HG03135 (cell line): Measurements from ENCODE around the gene WRAP73.

Experiments used
- ATAC-seq: cut with Tn5 transposase; IDR thresholded peaks from one replicate; pipeline ENCODE4 v1.9.1; 2021; ENCODE audit warnings: mild to moderate bottlenecking, moderate library complexity; ENCODE audit not compliant: unreplicated experiment

The WRAP73 gene

DNA sequence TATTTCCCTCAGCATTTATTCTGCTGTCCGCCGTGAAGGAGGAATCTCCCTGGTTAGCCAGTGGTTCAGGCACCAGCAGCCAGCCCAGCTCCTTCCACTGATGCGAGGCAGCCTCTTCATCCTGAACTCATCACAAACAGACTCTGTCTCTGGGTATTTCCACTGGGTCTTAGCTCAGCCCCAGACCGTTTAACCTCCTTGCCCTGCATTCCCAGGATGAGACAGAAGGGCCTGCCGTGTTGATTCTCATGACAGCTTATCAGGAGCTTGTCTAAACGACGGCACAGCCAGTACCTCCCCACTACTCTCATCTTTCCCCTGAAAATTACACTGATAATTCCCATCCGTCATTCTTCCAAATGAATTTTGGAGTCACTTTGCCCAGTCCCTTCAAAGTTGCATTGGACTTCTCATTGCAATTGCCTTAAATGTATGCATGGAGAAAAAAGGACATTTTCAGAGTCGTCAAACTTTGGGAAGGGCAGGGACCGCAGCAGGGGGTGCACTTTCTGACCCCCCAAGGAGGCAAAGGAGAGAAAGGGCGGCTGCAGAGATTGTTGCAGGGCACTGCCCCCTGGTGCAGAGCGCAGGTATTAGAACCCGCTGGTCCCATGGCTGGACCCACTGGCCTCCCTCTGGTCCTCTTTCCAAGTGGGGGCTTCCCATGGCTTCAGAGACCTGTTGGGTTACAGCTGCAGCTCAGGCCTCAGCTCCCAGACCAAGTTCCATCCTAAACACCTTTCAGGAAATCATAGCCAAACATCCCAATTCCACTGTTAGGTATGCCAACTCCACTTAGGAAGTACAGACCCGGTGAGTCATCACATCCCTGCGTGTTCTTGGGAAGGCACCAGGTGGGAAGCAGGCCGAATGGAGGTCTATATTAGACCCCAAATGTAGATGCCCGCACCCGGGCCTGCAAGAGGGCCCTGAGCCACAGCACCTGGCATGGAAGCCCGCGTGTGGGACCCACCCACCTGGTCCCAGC lies 34.9 kb downstream of the WRAP73 start:
- ATAC-seq = no peak

DNA sequence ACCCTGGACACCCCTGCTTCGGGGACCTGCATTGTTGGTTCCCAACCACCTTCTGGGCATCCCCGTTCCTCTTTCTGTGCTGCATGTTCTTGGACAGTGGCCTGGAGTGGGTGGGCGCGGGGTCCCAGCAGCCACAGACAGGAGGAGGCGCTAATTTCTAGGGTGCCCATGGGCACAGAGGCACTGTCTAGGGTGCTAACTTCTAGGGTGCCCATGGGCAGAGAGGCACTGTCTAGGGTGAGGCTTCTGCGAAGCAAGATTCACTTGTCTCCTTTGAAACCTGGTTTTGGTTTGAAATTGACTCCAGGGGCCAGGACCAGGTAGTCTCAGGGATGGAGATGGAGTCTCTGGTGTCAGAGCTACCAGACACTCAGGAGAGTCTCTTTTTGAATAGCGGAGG lies 37.8 kb downstream of the WRAP73 start:
- no peak for ATAC-seq

DNA sequence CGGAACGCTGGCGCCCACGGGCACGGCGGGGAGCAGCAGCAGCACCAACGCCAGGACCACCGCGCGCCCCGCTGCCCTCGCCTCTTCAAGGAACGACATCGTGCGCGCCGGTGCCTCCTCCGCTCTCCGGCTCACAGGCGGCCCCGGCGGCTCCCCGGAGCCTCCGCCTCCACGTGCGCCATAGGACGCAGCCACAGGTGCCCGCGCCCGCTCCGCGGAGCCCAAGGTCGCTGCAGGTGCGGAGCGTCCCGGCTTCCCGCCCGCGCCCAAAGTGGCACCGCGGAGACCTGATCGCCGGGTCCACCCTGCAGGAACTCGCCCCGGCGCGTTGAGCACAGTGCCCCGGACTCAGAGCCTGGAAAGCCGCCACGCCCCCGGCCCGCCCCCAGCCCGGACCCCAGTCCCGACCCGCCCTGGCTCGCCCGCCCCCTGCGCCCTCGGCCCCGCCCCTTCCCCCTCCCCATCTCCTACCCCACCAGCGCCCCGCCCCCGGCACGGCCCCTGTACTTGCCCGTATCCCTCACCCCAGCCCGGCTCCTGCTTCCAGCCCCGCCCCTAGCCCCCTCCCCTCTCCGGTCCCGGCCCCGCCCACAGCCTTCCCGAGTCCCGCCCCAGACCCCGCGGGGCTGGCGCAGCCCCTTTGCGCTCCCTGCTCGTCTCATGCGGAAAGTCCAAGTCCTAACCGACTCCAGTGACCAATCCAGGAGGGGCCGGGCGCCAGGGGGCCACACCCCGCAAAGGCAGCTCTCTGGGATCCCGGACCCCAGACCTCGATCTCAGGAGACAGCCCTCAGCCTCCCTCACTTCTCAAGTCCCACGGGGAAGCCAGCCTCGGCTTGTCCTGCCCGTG lies 38.5 kb downstream of the WRAP73 start, which contains the start of gene MEGF6:
Gene MEGF6, minus strand, starts transcription at position 339 of the 850 bp plus-strand sequence. Its CDS starts 240 bp downstream, at position 99.
- ATAC-seq = no peak

DNA sequence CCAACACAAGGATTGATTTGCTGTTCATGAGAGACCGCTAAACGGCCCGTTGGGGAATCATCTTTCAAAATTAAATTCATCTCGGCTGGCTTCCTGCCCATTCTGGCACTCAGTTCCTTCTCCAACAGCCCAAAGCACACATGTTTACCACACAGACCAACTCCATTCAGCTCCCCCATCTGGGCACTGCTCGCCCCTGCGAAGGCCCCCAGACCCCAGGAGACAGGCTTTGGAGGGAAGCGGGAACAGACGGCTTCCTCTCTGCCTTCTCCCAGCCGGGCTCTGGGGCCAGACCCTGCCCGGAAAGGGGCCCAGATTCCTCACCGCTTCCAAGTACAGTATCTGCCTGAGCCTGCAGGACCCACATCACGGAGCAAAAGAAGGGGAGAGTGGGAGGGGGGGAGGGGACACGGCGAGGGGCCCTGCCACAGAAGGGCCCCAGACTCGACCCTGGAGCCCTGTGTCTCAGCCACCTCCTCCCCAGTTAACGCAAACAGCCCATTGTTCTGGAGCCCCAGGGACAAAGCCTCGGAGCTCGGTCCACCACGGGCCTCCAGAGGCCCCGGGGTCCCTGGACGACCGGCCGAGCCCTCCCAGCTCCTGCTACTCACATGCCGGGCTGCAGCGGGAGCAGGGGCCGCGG lies 39.3 kb downstream of the WRAP73 start:
- ATAC-seq = no peak

DNA sequence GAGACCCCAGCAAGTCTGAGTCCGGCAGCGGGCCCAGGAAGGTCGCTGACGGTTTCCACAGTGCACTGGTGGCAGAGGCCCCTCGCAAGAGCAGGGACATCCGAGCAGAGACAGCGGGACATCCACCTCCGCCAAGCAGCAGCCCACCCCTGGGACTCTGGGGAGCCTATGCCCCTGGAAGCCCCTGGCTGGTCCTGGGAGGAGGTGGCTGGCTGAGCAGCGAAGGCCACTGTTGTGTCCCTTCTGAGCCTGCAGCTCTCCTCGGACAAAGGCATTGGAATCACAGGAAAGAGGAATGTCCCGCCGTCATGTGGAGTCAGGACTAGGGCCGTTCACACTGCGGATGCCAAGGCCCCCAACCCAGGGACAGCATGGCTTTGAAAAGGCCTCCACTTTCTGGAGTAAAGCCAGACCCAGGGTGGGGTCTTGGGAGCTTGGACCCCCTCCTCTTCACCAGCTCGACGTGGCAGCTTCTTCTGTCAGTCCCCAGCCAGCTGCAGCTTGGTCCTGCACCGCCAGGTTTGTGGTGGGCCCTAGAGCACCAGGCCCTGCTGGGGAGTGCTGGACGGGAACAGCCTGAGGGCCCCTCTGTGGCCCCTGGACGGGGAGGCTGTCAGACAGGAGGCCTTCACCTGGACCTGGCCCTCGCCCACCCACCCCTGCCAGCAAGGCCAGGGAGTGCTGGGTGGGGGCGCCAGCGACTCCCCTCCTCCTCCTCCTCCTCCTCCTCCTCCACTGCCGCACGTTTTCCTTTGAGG lies 40.0 kb downstream of the WRAP73 start:
- ATAC-seq = no peak

DNA sequence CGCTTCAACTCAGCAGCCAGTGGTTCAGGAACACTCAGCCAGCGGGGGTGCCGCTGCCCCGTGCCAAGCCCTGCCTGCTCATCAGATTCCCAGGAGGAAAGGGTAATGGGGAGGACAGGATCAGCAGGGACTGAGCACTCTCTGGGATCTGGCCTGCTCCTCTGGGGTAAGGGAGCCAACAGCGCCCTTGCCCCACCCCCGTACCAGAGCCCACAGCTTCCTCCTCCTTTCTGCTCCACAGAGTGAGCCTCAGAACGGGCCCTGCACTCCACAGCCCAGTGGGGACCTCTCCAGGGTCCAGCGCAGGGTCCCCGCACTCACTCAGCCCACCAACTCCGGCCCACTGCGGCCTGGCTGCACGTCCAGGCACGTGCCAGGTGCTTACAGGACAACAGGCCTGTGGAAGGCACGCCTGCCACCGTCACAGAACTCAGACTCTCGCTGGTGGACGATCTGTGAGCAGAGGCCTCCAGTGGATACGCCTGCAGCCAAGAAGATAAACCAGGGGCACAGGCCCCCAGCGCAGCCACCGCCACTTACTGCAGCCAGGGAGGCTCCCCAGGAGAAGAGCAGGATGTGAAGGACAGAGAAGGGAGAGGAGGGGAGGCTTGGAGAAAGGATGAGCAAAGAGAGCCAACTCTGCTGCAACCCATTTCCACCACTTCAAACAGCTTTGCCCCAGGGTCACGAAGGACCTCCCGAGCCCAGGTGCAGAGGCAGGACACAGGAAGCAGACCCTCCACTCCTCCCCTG lies 40.7 kb downstream of the WRAP73 start:
- ATAC-seq = no peak

DNA sequence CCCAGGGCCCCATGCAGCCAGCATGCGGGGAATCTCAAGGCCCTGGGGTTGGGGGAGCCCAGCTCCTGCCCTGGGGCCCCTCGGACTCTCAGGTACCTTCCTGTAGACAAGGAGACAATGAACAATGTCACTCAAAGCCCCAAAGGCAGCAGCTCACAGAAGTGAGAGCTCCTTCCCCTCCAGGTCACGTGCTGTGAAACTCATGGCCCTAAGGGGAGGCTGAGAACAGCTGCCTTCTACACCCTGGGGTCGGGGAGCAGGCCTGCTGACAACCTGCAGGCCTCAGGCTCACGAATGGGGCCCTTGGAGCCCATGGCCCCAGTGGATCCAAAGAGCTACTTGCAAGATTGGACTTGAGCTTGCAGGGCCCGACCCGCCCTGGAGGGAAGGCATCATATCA lies 41.7 kb downstream of the WRAP73 start:
- no peak for ATAC-seq

DNA sequence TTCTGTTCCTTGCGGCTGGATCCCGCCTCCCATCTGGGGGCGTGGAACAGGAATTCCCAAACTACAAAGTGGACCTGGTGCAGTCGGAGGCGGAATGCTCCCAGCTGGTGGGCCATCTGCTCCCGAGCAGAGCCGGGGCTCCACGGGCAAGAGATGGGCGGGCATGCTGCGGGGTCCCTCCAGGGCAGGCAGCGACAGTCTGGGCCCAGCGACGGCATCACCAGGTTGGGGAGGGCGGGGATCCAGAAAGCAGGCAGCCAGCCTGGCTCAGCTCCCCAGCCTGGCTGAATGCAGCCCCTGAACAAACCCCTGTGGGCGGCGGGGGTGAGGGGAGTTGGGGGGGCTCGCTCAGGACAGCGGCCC lies 42.2 kb downstream of the WRAP73 start:
- ATAC-seq = no peak

DNA sequence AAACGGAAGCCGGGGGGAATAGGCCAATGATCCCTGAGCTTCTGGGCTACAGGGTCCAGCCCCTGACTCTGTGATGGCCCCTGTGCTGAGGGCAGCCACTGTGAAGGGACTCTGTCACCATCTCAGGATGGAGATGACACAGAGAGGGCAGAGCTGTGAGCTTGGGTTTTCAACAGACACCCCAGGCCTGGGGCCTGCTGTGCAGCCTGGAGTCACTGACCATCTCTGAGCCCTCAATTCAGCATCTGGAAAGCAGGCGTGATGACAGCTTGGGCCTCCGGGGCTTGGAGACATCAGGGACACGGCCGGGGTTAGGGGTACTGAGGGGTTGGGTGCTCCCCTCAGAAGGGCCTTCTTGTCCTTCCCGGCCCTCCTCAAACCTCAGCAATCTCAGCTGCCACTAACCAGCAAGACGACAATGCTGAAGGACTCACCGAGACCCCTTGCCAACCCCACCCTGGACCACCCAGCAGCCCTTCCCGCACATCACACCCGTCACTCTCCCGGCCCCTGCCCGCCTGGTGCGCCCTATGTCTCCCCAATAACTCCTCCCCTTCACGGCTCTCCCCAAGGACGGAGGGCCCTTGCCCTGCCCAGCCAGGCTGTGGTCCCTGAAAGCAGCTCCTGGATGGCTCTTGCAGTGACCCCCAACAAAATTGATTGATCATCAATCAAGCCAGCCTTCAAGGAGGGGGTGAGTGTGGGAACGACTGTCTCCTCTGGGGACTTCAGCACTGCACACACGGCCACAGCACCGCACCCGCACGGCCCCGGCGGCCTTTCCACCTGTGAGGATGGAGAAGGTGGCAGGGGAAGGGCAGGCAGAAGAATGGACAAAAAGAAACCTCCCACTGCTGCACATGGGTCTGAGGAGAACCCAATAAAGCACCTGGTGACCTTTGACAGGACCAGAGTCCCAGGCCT lies 42.9 kb downstream of the WRAP73 start:
- no peak for ATAC-seq

DNA sequence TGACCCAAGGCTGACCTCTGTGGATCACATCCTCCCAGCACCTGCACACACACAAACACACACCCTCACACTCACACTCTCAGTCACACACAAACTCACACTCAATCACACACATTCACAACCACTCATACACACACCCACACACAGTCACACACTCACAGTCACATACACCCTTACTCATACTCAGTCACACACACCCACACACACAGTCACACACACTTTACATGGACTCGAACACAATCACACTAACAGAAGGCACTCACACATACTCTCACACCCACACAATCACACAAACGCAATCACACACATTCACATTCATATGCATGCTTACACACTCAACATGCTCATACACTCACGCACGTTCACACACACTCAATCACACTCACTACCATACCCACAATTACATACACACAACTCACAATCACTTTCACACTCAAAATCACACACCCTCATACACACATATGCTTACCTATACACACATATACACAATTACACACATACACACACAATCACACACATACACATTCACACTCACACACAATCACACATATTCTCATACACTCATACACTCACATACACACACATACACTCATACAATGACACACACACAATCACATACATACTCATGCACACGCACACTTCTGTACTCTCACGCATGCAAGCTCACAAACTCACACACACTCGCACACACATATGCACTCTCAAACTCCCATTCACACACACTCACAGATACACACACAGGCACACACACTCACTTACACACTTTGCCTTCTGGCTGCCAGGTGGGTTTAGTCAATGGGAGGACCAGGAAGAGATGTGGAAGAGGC lies 44.7 kb downstream of the WRAP73 start:
- no peak for ATAC-seq

DNA sequence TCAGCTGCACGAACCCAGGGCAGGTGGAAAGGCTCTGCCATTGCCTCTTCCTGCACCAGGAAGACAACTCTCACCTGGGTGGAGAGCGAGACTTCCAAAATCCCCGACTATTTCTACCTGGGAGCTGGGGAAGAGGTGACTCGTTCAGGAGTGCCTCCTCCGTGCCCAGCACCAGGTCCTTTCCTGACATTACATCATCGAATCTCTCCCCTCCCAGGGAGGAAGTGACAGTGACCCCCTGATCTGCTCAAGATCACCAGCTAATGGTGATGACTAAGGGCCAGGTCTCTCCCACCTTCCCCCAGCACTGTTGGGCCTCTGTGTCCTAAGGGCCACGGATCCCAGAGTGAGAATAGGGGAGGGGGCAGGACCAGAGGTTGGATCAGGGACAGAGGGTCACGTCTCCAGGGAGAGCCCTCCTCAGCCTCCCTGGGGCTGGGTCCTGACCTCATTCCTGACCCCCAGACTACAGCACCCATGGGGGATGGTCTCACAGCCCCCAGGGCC lies 45.4 kb downstream of the WRAP73 start:
- no peak for ATAC-seq

DNA sequence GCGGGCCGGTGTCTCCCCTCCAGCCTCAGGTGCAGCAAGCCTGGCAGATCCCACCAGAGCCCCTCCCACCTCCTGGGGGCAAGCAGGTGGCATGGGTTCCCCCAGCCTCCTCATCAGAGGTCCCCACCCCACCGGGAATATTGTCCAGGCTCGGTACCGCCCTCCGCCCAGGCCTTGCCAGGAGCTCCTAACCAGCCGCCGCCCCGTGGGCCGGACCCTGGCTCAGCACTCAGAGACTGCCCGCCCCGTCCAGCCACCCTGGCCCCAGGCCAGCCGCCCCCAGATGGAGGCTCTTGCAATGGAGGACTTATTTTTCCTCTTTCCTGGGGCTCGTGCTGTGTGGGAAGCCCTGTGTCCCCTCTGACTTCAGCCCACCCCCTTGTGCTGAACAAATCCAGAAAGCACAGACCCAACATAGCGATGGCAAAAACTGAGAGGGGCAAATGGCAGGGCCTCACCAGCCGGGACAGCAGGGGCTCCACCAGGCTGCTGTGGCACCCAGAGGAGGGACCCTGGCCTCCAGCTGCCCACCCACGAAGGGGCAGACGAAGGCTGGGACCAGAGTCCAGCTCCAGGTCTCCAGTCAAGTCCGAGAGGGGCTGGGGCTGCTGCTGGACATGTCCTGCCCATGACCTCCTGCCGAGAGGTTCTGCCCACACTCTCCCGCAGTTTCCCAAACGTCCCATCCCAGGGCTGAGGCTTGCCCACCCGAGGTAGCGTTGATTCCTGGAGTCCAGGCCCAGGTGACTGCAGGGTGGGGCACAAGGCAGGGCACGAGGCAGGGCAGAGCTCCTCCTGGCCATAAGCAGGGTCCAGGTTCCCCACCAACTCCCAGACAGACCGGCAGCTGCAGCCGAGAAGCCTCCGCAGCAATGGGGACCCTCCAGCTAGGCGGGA lies 46.1 kb downstream of the WRAP73 start:
- no peak for ATAC-seq

DNA sequence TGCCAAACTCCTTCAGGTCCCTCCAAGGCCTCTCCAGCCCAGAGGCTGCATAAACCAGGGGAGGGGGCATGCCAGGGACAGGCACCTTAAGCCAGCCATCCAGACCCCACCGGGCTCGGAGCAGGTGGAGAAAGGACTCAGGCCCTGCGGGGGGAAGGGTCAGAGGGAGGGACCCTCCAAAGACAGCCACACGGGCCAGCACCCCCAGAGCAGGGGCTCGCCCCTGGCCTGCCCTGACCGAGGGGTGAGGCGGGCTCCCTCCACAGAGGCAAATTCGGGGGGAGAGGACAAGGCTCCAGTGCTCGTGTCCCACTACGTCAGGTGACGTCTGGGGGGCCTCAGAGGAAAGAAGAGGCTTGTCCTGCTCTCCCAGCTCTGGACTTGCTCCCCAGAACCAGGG lies 46.7 kb downstream of the WRAP73 start:
- ATAC-seq = no peak

DNA sequence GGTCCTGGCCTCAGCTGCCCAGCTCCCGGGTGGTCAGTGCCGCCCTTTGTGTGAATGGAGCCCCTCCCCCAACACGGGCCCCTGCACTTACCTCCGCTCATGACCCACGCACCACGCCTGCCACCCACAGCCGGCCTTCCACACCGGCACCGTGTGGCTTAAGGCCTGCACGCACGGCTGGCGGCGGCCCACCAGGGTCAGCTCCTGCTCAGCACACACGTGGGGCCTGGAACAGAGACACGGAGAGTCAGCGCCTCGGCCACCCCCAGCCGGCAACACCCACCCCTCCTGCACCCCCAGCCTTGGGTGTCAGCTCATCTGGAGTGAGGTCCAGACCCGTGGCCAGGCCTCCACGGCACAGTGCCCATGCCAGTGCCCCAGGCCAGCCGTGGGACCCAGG lies 47.5 kb downstream of the WRAP73 start:
- ATAC-seq = no peak

DNA sequence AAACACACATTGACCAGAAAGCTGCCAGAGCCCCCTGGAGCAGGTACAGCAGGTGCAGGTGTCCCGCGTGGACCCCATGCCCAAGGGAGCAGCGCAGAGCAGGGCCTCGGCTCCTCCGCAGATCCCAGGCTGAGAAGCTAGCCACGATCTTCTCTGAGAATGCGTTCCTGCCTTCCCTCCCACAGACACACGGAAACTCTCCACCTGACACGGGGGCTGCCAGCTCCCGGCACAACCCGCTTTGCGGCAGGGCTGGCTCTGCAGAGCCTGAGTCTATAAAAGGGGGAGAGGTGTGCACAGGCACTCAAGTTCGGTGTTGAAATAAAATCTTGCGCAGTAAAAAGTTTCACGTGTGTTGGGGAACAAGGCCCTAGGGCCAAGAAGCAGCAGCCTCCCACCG lies 48.2 kb downstream of the WRAP73 start:
- no peak for ATAC-seq

DNA sequence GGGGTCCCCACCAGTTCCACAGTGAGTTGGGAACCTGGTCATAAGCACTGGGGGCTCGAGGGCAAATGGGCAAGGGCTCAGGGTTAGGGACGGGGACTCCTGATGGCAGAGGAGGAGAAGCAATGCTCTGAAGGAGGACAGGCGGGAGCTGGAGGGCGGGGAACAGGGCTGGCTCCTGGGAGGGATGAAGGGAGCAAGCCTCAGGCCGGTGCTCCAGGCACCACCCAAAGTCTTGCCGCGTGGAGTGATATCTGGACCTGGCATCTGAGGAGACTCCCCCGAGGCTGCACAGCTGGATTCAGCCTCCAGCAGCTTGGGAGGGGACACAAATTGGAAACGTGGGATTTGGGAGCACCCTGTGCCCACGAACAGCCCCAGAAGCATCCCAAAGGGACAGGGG lies 49.5 kb downstream of the WRAP73 start:
- ATAC-seq = no peak

DNA sequence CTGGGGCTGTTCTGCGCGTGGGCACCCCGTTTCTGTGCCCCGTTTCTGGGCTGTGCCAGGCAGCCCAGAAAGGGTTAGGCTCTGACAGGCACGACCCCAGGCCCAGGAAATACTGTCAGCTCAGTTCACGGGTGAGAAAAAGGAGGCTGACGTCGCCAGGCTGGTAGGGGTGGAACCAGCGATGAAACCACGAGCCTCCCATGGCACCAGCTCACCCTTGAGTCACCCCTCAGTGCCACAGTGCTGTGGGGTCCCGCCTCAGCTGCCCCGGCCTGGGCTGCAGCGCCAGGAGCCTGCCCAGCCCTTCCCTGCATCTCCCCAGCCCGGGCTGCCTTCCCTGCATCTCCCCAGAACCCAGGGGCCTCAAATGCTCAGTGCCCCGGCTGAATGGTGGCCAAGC lies 50.1 kb downstream of the WRAP73 start:
- ATAC-seq = no peak
